Right renal cortex interstitium (tissue), 3 donors: ENCODE data around the gene ANKRD17. TPM values are rescaled to one million over a fixed set of nuclear protein-coding genes. Genes with fewer than 3 reads are reported as not detected.

Experiments used
- DNase-seq, 3 donors: peaks; one replicate each; pipeline ENCODE4 v3.0.0-alpha.2; 2013; ENCODE audit warnings: low read depth in 3 of 3, low spot score in 2 of 3
- polyA plus RNA-seq, 3 donors: library from polyadenylated mRNA; unstranded; fragments of 120-200 nt; gene quantifications; one replicate each; pipeline ENCODE4 v1.2.1, GENCODE V29; 2013; ENCODE audit not compliant: insufficient read length in 3 of 3

Gene ANKRD17
- polyA plus RNA-seq, 3 donors, result 76.8 to 84.6 (median 78.9) TPM

DNA sequence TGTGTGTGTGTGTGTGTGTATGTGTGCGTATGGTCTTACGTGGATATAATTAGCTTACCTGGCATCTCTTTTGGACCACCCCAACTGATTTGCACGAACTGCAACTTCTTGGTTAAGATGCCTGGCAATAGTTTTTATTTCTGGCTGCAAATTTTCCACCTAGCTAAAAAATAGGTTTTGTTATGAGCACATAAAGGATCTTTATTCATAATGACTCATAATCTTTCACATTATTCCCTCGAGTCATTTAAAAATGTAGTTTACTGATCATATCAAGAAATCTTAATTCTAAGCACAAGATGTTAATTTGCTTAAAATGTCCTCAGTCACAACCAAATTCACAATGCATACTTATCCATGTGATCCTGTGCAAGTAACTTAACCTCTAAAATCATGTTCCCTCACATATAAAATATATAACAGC lies 190.6 kb downstream of the ANKRD17 start:
- no peak for DNase-seq

DNA sequence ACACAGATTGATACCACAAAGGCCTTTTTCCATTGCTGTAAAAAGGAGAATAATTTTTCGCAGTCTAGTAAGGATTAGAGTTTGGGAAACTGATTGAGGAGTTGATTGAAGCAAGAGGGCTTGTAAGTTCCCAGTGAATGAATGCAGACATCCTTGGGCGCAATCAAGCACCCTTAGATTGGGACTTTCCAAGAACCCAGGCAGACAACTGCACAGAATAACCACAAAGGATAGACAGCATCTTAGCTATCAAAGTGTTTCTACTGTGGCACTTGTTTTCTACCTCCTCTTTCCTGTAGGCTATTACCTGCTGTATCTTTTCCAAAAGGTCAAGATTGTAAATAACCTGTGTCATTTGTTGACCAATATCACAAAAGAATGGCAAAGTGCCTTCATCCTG lies 191.7 kb downstream of the ANKRD17 start:
- no peak for DNase-seq

DNA sequence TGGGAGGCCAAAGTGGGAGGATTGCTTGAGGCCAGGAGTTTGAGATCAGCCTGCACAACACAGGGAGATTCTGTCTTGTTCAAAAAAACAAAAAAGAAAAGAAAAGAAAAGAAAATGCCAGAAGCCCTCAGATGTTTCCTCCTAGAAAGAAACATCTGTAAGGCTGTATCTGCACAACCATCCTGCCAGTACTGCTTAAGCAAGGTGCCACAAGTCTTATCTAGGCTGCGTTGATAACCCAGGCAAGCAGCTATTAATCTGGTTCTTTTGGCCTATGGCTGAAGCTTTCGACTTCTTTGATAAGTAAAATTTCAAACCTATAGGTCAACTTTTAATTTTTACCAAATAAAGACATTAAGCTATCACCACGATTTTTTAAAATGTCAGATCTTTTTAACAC lies 192.2 kb downstream of the ANKRD17 start:
- DNase-seq, result no peak

DNA sequence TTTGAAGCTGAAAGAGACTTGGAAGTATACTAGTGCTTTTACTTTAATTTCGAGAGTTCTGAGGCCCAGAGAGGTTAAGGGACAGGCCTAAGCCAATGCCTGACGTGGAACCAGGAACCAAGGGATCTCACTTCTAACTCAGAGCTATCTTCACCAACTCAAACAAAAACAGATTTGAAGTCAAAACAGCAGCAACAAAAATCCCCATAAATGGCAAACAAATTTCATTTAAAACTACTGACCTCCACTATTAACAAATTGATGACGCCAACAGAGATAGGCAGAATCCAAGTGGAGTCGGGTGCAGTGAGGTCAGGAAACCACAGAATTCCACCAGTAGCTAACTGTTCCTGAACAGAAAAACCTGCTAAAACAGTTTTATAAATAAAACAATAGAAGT lies 194.1 kb downstream of the ANKRD17 start:
- no peak for DNase-seq

DNA sequence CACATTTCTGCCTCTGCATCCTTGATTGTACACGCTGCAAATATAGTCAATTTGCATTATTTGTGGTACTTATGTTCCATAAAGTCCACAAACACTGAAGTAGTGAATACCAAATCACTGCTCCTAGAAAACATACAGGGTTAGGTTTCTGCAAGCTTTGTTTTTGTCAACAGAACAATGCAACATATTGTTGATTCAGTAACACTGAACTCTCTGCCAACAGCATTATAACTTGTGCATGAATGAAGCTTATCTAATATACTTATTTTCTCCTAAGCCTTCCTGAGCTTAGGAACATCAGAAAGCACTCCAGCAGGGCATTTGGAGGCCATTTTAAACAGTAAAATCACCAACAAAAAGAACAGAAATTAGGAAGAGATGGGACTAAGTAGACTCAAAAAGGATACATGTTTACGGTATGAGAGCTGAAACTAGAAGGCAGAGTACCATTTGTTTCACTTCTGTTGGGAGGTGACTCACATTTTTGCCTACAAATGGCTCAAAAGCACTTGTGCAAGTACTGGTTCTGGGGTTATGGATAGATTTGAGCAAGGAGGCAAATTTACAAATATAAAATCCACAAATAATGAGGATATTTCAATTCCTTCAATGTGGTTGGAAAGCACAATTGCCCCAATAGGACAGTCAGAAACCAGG lies 203.2 kb downstream of the ANKRD17 start:
- no peak for DNase-seq

DNA sequence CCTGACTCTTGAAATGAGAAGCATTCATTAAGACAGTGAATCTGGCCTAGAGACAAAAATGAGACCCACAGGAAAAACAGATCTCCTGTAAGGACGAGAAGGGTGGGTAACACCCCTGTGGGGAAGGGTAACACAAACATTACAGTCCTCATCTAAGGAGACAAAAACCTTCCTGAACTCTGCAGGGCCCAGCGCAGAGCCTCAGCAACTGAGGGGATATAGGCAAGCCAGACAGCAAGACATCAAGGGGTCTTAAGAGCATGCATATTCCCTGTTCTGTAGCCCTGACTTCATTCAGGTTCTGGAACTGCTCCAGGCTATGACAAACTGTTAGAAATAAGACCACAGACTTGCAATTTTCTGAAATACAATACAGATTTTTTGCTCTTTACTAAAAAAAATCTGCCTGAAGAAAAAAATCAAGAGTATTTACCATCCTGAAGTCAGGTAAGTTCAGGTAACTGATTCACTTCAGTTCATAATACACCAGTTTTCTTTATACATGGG lies 204.6 kb downstream of the ANKRD17 start:
- DNase-seq, result no peak

DNA sequence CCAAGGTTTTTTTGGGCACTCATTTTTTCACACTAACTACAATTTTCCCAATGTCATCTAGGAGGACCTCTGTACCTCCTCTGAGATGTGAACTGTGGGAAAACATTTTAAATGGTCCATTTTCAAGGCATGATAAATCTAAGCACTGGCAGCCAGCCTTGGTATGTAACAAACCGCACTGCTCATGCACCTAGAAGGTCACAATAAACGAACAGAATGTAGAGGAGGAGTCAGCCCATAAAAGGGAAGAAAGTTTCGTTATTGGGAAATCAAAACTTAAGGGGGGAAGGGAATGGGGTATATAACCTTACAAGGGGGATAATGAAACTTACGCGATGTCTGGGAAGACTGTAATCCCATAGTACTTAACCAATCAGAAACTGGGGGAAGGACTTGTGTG lies 205.5 kb downstream of the ANKRD17 start:
- no peak for DNase-seq

DNA sequence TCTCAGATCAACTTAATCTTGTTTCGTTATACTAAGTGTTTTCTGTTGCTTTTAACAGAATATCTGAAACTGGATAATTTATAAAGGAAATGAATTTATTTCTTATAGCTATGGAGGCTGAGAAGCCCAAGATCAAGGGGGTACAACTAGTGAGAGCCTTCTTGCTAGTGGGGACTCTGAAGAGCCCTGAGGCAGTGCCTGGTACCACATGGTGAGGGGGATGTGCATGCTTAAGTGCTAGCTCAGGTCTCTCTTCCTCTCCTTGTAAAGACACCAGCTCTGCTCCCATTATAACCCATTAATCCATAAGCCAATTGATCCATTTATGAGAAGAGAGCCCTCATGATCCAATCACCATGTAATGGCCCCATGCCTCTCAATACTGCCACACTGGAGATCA lies 207.0 kb downstream of the ANKRD17 start:
- no peak for DNase-seq

DNA sequence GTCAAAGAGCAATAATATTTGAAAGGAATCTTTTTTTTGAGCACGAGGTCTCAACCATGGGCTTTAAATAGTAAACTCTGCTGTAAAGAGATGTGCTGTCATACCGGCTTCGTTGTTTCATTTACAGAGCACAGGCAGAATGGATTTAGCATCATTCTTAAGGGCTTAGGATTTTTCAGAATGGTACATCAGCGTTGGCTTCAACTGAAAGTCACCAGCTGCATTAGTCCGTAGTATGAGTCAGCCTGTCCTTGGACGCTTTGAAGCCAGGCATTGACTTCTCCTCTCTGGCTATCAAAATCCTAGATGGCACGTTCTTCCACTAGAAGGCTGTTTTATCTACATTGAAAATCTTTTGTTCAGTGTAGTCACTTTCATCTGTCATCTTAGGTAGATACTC lies 212.7 kb downstream of the ANKRD17 start:
- no peak for DNase-seq

DNA sequence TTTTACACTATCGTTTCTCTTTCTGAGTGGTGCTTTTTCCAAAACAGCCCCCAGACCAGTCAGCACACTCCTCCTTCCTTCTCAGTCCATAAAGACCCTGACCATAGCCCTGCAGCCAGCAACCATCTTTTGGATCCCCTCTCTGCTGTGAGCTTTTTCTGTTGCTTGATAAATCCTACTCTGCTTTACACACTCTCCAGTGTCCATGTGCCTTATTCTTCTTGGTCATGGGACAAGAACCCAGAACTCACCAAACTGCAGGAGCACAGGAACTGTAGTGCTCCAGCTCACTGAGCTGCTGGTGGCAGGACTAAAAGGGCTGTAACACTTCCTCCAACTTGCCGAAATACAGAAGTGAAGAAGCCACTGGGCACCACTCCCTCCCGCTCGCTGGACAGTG lies 221.5 kb downstream of the ANKRD17 start:
- no peak for DNase-seq

DNA sequence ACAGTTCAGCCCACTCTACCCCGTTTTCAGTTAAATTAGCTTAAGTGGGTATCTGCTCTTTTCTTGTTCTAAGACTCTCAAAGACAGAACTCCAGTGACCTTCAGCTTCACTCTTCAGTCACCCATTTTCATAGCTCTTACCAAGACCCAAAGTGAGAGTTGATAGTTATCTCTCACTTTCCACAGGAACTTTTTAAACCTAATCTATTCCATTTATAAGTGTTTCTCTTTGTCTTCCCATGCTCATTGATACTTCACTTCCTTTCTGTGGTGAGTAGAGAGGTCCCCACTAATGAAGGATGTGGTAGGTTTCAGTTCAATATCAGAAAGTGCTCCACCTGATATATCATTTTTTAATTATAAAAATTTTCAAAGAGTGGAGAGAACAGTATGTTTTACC lies 222.5 kb downstream of the ANKRD17 start:
- no peak for DNase-seq

DNA sequence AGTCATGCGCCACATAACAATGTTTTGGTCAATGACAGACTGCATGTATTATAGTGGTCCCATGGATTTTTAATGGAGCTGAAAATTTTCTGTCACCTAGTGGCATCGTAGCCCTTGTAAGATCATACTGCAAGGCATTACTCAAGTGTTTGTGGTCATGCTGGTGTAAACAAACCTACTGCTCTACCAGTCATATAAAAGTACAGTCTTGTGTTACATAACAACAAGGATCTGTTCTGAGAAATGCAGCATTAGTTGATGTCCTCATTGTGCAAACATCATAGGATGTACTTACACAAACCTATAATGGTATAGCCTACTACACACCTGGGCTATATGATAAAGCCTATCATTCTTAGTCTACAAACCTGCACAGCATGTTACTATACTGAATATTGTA lies 223.7 kb downstream of the ANKRD17 start:
- DNase-seq, result no peak

DNA sequence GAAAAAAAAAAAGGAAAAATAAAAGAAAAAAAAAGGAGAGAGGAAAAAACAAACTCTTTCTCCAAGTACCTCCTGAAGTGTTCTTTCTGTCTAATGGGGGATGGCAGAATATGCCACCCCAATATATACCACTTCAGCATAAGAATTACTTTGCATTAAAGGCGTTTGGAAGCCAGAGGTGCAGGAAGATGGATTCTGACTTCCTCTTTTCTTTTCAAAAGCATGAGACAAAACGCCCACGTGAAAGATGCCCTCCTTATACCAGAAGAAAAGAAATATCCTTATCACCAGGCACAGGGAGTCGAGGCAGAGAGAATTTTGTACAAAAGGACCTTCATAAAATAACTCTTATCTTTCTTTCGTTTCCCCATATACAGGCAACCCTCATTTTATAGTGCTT lies 230.0 kb downstream of the ANKRD17 start:
- no peak for DNase-seq

Other genes starting within 250 kb of the ANKRD17 start
- gene COX18, start 189.1 kb downstream of the ANKRD17 start, polyA plus RNA-seq, result 10 to 100 TPM; 16.7 to 17.7 (median 16.9) TPM
- gene ALB, start 145.5 kb upstream of the ANKRD17 start, polyA plus RNA-seq, result 10 to 100 TPM in 2 of 3 donors, 1 to 10 TPM in 1; 2.2 to 34.9 (median 19.2) TPM
- gene AFP, start 177.4 kb upstream of the ANKRD17 start, polyA plus RNA-seq, result 1,000 to 10,000 TPM in 2 of 3 donors, 100 to 1,000 TPM in 1; 746 to 1,253 (median 1,062) TPM
- 10 to 100 TPM; 12.2 to 14.8 (median 13.4) TPM for gene AFM, start 222.9 kb upstream of the ANKRD17 start, polyA plus RNA-seq